HG03378 (cell line): ENCODE measurements around the gene MRGPRF.

Experiments used
- ATAC-seq: cut with Tn5 transposase; IDR thresholded peaks from one replicate; pipeline ENCODE4 v1.9.1; 2021; ENCODE audit warnings: mild to moderate bottlenecking, moderate library complexity; ENCODE audit not compliant: unreplicated experiment

Gene MRGPRF

GRCh38 chr11:69050592-69051380 lies 37.7 kb upstream of the MRGPRF start:
- no peak for ATAC-seq

GRCh38 chr11:69049490-69049867 lies 36.4 kb upstream of the MRGPRF start:
- ATAC-seq = no peak

GRCh38 chr11:69048694-69049489 lies 35.8 kb upstream of the MRGPRF start, which contains the start of gene TPCN2:
Gene TPCN2 (plus strand): TSS chr11:69048932. CDS start chr11:69048998, 66 bp downstream.
- ATAC-seq = peak; percentile 68

- ATAC-seq = no peak
Observed at GRCh38 chr11:69048031-69048693, 35.1 kb upstream of the MRGPRF start.

GRCh38 chr11:69044111-69045013 lies 31.3 kb upstream of the MRGPRF start:
- no peak for ATAC-seq

- no peak for ATAC-seq
Observed at GRCh38 chr11:69041516-69041915, 28.5 kb upstream of the MRGPRF start.

GRCh38 chr11:69040581-69041260 lies 27.7 kb upstream of the MRGPRF start:
- no peak for ATAC-seq

- ATAC-seq = no peak
Observed at GRCh38 chr11:69040051-69040450, 27.0 kb upstream of the MRGPRF start.

GRCh38 chr11:69039501-69039900 lies 26.5 kb upstream of the MRGPRF start:
- ATAC-seq = no peak

- no peak for ATAC-seq
Observed at GRCh38 chr11:69037544-69037943, 24.5 kb upstream of the MRGPRF start.

- no peak for ATAC-seq
Observed at GRCh38 chr11:69037074-69037473, 24.0 kb upstream of the MRGPRF start.

- no peak for ATAC-seq
Observed at GRCh38 chr11:69035946-69036340, 22.9 kb upstream of the MRGPRF start.

- no peak for ATAC-seq
Observed at GRCh38 chr11:69035150-69035945, 22.3 kb upstream of the MRGPRF start.

GRCh38 chr11:69034123-69034867 lies 21.2 kb upstream of the MRGPRF start:
- ATAC-seq = no peak

- ATAC-seq = no peak
Observed at GRCh38 chr11:69033431-69033830, 20.4 kb upstream of the MRGPRF start.

GRCh38 chr11:69032833-69033232 lies 19.8 kb upstream of the MRGPRF start:
- no peak for ATAC-seq

- ATAC-seq = no peak
Observed at GRCh38 chr11:69030301-69030700, 17.3 kb upstream of the MRGPRF start.

- no peak for ATAC-seq
Observed at GRCh38 chr11:69027704-69028372, 14.8 kb upstream of the MRGPRF start.
